Measurements from ENCODE around the gene STX8.
"Not testable (repeated sequence)": the region's sequence is repeated elsewhere in the genome, so short reads cannot be mapped to it uniquely, and the experiment has no call there.

Gene STX8

GRCh38 chr17:9606453-9606852 lies 30.8 kb upstream of the STX8 start:
- TF ChIP-seq ZNF692 (tag by site-specific recombination; IDR thresholded peaks at IDR 0.05), result no peak
- TF ChIP-seq KLF1 (tag by site-specific recombination; IDR thresholded peaks at IDR 0.05), result no peak
- TF ChIP-seq ATF2 (tag by site-specific recombination; IDR thresholded peaks at IDR 0.05; ENCODE audit: low read depth), result peak; percentile 42; the same call in 1 of the 2 replicates
- no peak overlapping the region for H3K27ac ChIP-seq (ENCODE audit: extremely low read depth, low read depth, low read length)
- ChIA-PET CTCF (no interaction called here), POLR2A (no interaction called here)
- no peaks in the 10 kb centered on the region for H3K9me3 ChIP-seq (ENCODE audit: control insufficient read depth, insufficient read depth, low read depth, low read length)
- no peaks in the 10 kb centered on the region for H3K36me3 ChIP-seq (ENCODE audit: control insufficient read depth in 2 of 2, insufficient read depth in 1 of 2, low read length in 2 of 2)
- H3K4me3 ChIP-seq (ENCODE audit: low read depth, low read length), result no peak overlapping the region
- 0 out of 2 replicates have a peak, but pooled peaks cover 4% of the 10 kb centered on the region for H3K4me1 ChIP-seq (ENCODE audit: control insufficient read depth, insufficient read depth, low read length)

- POLR2A ChIA-PET; H3K4me1 ChIP-seq (ENCODE audit: control insufficient read depth, insufficient read depth, low read length); H3K36me3 ChIP-seq (ENCODE audit: control insufficient read depth in 2 of 2, insufficient read depth in 1 of 2, low read length in 2 of 2); H3K27ac ChIP-seq (ENCODE audit: extremely low read depth, low read depth, low read length); H3K9me3 ChIP-seq (ENCODE audit: control insufficient read depth, insufficient read depth, low read depth, low read length); H3K4me3 ChIP-seq (ENCODE audit: low read depth, low read length): not testable (repeated sequence)
- CTCF ChIA-PET, result interaction anchor here (1.5 kb wide), 1 partner anchor 50 kb away, joined by 5 read pairs; no protein-coding TSS in a partner anchor
- TF ChIP-seq ZNF555 (tag by site-specific recombination; conservative IDR thresholded peaks at IDR 0.05) (peak; percentile 97), ZNF18 (tag by site-specific recombination; IDR thresholded peaks at IDR 0.05) (peak; percentile 53; the same call in 1 of the 2 replicates), ZNF518A (tag by site-specific recombination; conservative IDR thresholded peaks at IDR 0.05; ENCODE audit: low read depth) (peak; percentile 95), ZNF138 (tag by site-specific recombination; IDR thresholded peaks at IDR 0.05; ENCODE audit: borderline replicate concordance) (peak; percentile 76; the same call in 1 of the 2 replicates), ZNF140 (tag by site-specific recombination; IDR thresholded peaks at IDR 0.05) (peak; percentile 90), ZBTB8A (tag by site-specific recombination; IDR thresholded peaks at IDR 0.05) (peak; percentile 83), ZNF664 (tag by site-specific recombination; IDR thresholded peaks at IDR 0.05) (peak; percentile 66; the same call in 1 of the 2 replicates), KLF7 (tag by site-specific recombination; IDR thresholded peaks at IDR 0.05; ENCODE audit: borderline replicate concordance) (peak; percentile 70; the same call in 1 of the 2 replicates), ZNF558 (tag by site-specific recombination; IDR thresholded peaks at IDR 0.05) (peak; percentile 58; the same call in 1 of the 2 replicates), ZNF23 (tag by site-specific recombination; IDR thresholded peaks at IDR 0.05; ENCODE audit: borderline replicate concordance) (peak; percentile 39; the same call in 1 of the 2 replicates), ZNF629 (tag by site-specific recombination; IDR thresholded peaks at IDR 0.05) (peak; percentile 67), ZNF791 (tag by site-specific recombination; IDR thresholded peaks at IDR 0.05) (peak; percentile 66; the same call in 1 of the 2 replicates), ZNF266 (tag by site-specific recombination; IDR thresholded peaks at IDR 0.05; ENCODE audit: low read depth) (peak; percentile 91), ZNF341 (tag by site-specific recombination; IDR thresholded peaks at IDR 0.05; ENCODE audit: low read depth) (0 out of 2 replicates have a peak, but pooled peaks have one; percentile 29), ZBTB21 (tag by site-specific recombination; IDR thresholded peaks at IDR 0.05) (peak; percentile 43; the same call in 1 of the 2 replicates), ZNF202 (tag by site-specific recombination; IDR thresholded peaks at IDR 0.05; ENCODE audit: borderline replicate concordance) (peak; percentile 59; the same call in 1 of the 2 replicates), GFI1B (tag by site-specific recombination; IDR thresholded peaks at IDR 0.05) (0 out of 2 replicates have a peak, but pooled peaks have one; percentile 26), ZFP3 (tag by site-specific recombination; IDR thresholded peaks at IDR 0.05; ENCODE audit: low read depth) (peak; percentile 36; the same call in 1 of the 2 replicates), ZNF529 (tag by site-specific recombination; IDR thresholded peaks at IDR 0.05; ENCODE audit: insufficient replicate concordance) (peak; percentile 33), ZNF514 (tag by site-specific recombination; IDR thresholded peaks at IDR 0.05) (peak; percentile 82; the same call in 1 of the 2 replicates), SP3 (tag by site-specific recombination; IDR thresholded peaks at IDR 0.05) (peak; percentile 23; the same call in 1 of the 2 replicates), ZNF404 (tag by site-specific recombination; IDR thresholded peaks at IDR 0.05) (peak; percentile 69; the same call in 1 of the 2 replicates), ZNF426 (tag by site-specific recombination; IDR thresholded peaks at IDR 0.05) (peak; percentile 96)
Measured at GRCh38 chr17:9604583-9604982, 29.0 kb upstream of the STX8 start.

Measured in HEK293 (cell line).